Islet precursor cell (in vitro differentiated cells): ENCODE data around the gene TPM1.

Source experiments
- DNase-seq: peaks from one replicate; pipeline ENCODE4 v3.0.0-alpha.2; 2018

The TPM1 gene

GRCh38 chr15:63057468-63058345, 15.2 kb downstream of the TPM1 start:
- DNase-seq, result no peak

- DNase-seq, result no peak
Measured at GRCh38 chr15:63059075-63059474, 16.5 kb downstream of the TPM1 start.

GRCh38 chr15:63059573-63060216, 17.1 kb downstream of the TPM1 start:
- no peak for DNase-seq

GRCh38 chr15:63060699-63061098, 18.2 kb downstream of the TPM1 start:
- DNase-seq, result peak; percentile 56

- peak; percentile 29 for DNase-seq
Measured at GRCh38 chr15:63061975-63062374, 19.4 kb downstream of the TPM1 start.

- DNase-seq, result peak; percentile 40
Measured at GRCh38 chr15:63063164-63063756, 20.7 kb downstream of the TPM1 start.

GRCh38 chr15:63063877-63064409, 21.4 kb downstream of the TPM1 start:
- DNase-seq, result peak; percentile 38

GRCh38 chr15:63065262-63066221, 23.0 kb downstream of the TPM1 start:
- DNase-seq, result peak; percentile 59

GRCh38 chr15:63066272-63066671, 23.7 kb downstream of the TPM1 start:
- DNase-seq, result peak; percentile 51

GRCh38 chr15:63067306-63067705, 24.8 kb downstream of the TPM1 start:
- no peak for DNase-seq

- DNase-seq, result peak; percentile 56
Measured at GRCh38 chr15:63067976-63068743, 25.6 kb downstream of the TPM1 start.

- peak; percentile 53 for DNase-seq
Measured at GRCh38 chr15:63069616-63070090, 27.1 kb downstream of the TPM1 start.

- DNase-seq, result peak; percentile 53
Measured at GRCh38 chr15:63070681-63071129, 28.2 kb downstream of the TPM1 start.

- peak; percentile 43 for DNase-seq
Measured at GRCh38 chr15:63071288-63071909, 28.9 kb downstream of the TPM1 start.

GRCh38 chr15:63072023-63072650, 29.6 kb downstream of the TPM1 start:
- DNase-seq, result peak; percentile 33

GRCh38 chr15:63072809-63073277, 30.3 kb downstream of the TPM1 start:
- peak; percentile 64 for DNase-seq

- DNase-seq, result peak; percentile 60
Measured at GRCh38 chr15:63073497-63074172, 31.1 kb downstream of the TPM1 start.

GRCh38 chr15:63075015-63075983, 32.8 kb downstream of the TPM1 start:
- peak; percentile 84 for DNase-seq
